VCaP (cell line): ENCODE data around the gene GTPBP3.

Experiments
- H3K27ac ChIP-seq: fragments of 450-650 bp; 2 replicates; pipeline ENCODE4 v1.5.1; 2017
- TF ChIP-seq, protein P1 (sequence below): fragments of 450-650 bp; conservative IDR thresholded peaks from 2 replicates; pipeline ENCODE4 v1.5.1; 2017; ENCODE audit warnings: mild to moderate bottlenecking, moderate library complexity

The GTPBP3 gene

GRCh38 chr19:17338433-17339078, 1.2 kb downstream of the GTPBP3 start:
- TF ChIP-seq, protein P1, sequence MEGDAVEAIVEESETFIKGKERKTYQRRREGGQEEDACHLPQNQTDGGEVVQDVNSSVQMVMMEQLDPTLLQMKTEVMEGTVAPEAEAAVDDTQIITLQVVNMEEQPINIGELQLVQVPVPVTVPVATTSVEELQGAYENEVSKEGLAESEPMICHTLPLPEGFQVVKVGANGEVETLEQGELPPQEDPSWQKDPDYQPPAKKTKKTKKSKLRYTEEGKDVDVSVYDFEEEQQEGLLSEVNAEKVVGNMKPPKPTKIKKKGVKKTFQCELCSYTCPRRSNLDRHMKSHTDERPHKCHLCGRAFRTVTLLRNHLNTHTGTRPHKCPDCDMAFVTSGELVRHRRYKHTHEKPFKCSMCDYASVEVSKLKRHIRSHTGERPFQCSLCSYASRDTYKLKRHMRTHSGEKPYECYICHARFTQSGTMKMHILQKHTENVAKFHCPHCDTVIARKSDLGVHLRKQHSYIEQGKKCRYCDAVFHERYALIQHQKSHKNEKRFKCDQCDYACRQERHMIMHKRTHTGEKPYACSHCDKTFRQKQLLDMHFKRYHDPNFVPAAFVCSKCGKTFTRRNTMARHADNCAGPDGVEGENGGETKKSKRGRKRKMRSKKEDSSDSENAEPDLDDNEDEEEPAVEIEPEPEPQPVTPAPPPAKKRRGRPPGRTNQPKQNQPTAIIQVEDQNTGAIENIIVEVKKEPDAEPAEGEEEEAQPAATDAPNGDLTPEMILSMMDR, result no peak
- peak overlapping the region; percentile 93; the same call in 1 of the 2 replicates for H3K27ac ChIP-seq

GRCh38 chr19:17339088-17339741, 1.9 kb downstream of the GTPBP3 start:
- no peak overlapping the region for H3K27ac ChIP-seq
- TF ChIP-seq, protein P1, result no peak

- H3K27ac ChIP-seq, result no peak overlapping the region
- TF ChIP-seq, protein P1, result no peak
Measured at GRCh38 chr19:17340302-17340870, 3.0 kb downstream of the GTPBP3 start.

GRCh38 chr19:17340871-17341357, 3.6 kb downstream of the GTPBP3 start:
- TF ChIP-seq, protein P1, result no peak
- H3K27ac ChIP-seq, result no peak overlapping the region

- H3K27ac ChIP-seq, result no peak overlapping the region
- TF ChIP-seq, protein P1, result no peak
Measured at GRCh38 chr19:17341386-17341785, 4.0 kb downstream of the GTPBP3 start.

GRCh38 chr19:17341845-17342244, 4.5 kb downstream of the GTPBP3 start:
- H3K27ac ChIP-seq, result no peak overlapping the region
- TF ChIP-seq, protein P1, result no peak

DNA sequence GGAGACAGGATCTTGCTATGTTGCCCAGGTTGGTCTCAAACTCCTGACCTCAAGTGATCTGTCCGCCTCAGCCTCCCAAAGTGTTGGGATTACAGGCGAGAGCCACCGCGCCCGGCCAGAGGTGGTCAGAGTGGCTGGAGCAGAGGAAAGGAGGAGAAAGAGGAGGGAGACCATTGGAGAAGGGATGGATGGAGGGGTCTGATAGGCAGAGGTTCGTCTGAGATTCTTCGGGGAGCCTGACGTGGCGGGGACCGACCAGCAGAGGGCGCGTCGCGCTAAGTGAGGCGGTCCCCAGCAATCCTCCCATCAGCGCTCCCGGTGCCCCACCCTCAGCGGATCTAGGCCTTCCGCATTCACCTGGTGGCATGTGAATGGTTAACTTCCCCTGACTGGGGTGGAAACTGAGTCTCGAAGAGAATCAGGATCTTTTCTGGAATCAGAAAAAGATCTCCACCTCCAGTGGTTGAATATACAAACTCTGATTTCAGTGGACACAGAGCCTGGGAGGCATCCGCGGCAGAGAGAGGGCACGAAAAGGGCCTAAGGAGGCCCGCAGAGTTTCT, 8.8 kb downstream of the GTPBP3 start:
- TF ChIP-seq, protein P1, result peak; percentile 98
- H3K27ac ChIP-seq, result no peak overlapping the region
